ENCODE measurements around the gene AHDC1. TPM values are rescaled to one million over a fixed set of nuclear protein-coding genes. Genes with fewer than 3 reads are reported as not detected.

The AHDC1 gene
- total and polyA plus RNA-seq, 10 of the 15 experiments (the other 5 are each of a cell fraction or from before 2014, with no cell fraction given) = 0.21 to 13.0 (median 1.4) TPM

GRCh38 chr1:27630859-27631491 lies 27.0 kb upstream of the AHDC1 start:
- H3K36me3 ChIP-seq (ENCODE audit: control insufficient read depth in 2 of 2, insufficient read depth in 2 of 2, low read length in 1 of 2) = no peaks in the 10 kb centered on the region
- H3K4me2 ChIP-seq (ENCODE audit: control insufficient read depth, insufficient read depth) = peak overlapping the region; percentile 87
- no peaks in the 10 kb centered on the region; the same call in 2 of the 3 replicates for H3K9me3 ChIP-seq (replicated peaks; ENCODE audit: control insufficient read depth, insufficient read depth, low read length)
- WGBS (ENCODE audit: insufficient coverage, insufficient replicate concordance, low lambda C conversion rate, missing lambda C conversion rate) = 0% methylated on average over 5 of the region's 5 CpGs
- H4K20me1 ChIP-seq (ENCODE audit: control insufficient read depth, insufficient read depth) = no peaks in the 10 kb centered on the region
- H3K79me2 ChIP-seq (ENCODE audit: control insufficient read depth, insufficient read depth, low read length) = peaks cover 12% of the 10 kb centered on the region
- RAD21 ChIA-PET (ENCODE audit: unreplicated experiment) = interaction anchor here (0.6 to 17.1 kb wide), 13 partner anchors 9 to 185 kb away, joined by 3 to 211 read pairs (median 6); partner anchors contain the start of gene FAM76A
- H3K9ac ChIP-seq (ENCODE audit: control insufficient read depth, insufficient read depth, low read length) = peak overlapping the region; percentile 86
- peak overlapping the region; percentile 19; the same call in 1 of the 2 replicates for H3K4me3 ChIP-seq
- intact Hi-C loops (cut with micrococcal nuclease; ENCODE audit: unreplicated experiment) = loop anchor here (1.0 kb wide), 2 partner anchors 22 to 28 kb away; no protein-coding TSS in a partner anchor
- ATAC-seq (peak; percentile 41), DNase-seq (ENCODE audit: low read depth, low spot score) (peak; percentile 91), FAIRE-seq (peak; percentile 71)
- H3K4me1 ChIP-seq (ENCODE audit: control insufficient read depth, insufficient read depth, low read length) = peaks cover 89% of the 10 kb centered on the region
- CTCF ChIA-PET = interaction anchor here (1.9 to 17.2 kb wide), 6 partner anchors 10 to 31 kb away, joined by 5 to 208 read pairs (median 36); partner anchors contain the start of gene AHDC1
- peak overlapping the region; percentile 95 for H3K27ac ChIP-seq (ENCODE audit: control insufficient read depth, insufficient read depth)
- no peaks in the 10 kb centered on the region for H3K27me3 ChIP-seq (replicated peaks in 1 of 2; ENCODE audit: control insufficient read depth in 2 of 2, insufficient read depth in 2 of 2, low read length in 1 of 2)
- BruUV-seq (replicated peaks) = no TSS peak
- in situ Hi-C loops (cut with MboI) = no loop called here
- H2AFZ ChIP-seq (ENCODE audit: control insufficient read depth, low read depth, low read length) = peak overlapping the region; percentile 11; the same call in 1 of the 2 replicates
- POLR2A ChIA-PET = interaction anchor here (0.6 to 14.3 kb wide), 12 partner anchors 10 to 209 kb away, joined by 3 to 141 read pairs (median 5); no protein-coding TSS in a partner anchor
- SMC1A ChIA-PET (ENCODE audit: uncharacterized antibody, unreplicated experiment) = interaction anchor here (0.7 to 10.4 kb wide), 10 partner anchors 12 to 141 kb away, joined by 3 to 87 read pairs (median 6); no protein-coding TSS in a partner anchor
- TF ChIP-seq E2F8 (IDR thresholded peaks at IDR 0.05; ENCODE audit: low read depth, partially characterized antibody) = peak; percentile 18
- TF ChIP-seq TCF12 (IDR thresholded peaks at IDR 0.05; ENCODE audit: low read depth, low read length) = peak; percentile 53; the same call in 1 of the 2 replicates
- no peak; the same call in 1 of the 2 replicates for TF ChIP-seq ZBTB11 (CRISPR knock-in tag; IDR thresholded peaks at IDR 0.05)
- no peak for TF ChIP-seq PAX8 (IDR thresholded peaks at IDR 0.05)
- no peak for TF ChIP-seq ZBTB40 (IDR thresholded peaks at IDR 0.05; ENCODE audit: borderline replicate concordance)
- TF ChIP-seq, protein P1, sequence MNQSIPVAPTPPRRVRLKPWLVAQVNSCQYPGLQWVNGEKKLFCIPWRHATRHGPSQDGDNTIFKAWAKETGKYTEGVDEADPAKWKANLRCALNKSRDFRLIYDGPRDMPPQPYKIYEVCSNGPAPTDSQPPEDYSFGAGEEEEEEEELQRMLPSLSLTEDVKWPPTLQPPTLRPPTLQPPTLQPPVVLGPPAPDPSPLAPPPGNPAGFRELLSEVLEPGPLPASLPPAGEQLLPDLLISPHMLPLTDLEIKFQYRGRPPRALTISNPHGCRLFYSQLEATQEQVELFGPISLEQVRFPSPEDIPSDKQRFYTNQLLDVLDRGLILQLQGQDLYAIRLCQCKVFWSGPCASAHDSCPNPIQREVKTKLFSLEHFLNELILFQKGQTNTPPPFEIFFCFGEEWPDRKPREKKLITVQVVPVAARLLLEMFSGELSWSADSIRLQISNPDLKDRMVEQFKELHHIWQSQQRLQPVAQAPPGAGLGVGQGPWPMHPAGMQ (IDR thresholded peaks at IDR 0.05; ENCODE audit: borderline replicate concordance) = no peak
- no peak for TF ChIP-seq NR2C2 (IDR thresholded peaks at IDR 0.05; ENCODE audit: borderline replicate concordance, control insufficient read depth, insufficient read length, low read depth)
- TF ChIP-seq RUNX3 (IDR thresholded peaks at IDR 0.05; ENCODE audit: low read length) = no peak
- TF ChIP-seq MYB (IDR thresholded peaks at IDR 0.05; ENCODE audit: borderline replicate concordance, low read depth, low read length) = no peak
- no peak for TF ChIP-seq SMC3 (IDR thresholded peaks at IDR 0.05; ENCODE audit: borderline replicate concordance, low read length)
